H9 (cell line): Measurements from ENCODE around the gene WNT4. TPM values are rescaled to one million over a fixed set of nuclear protein-coding genes. Genes with fewer than 3 reads are reported as not detected.

Source experiments
- DNase-seq: peaks from one replicate; pipeline ENCODE4 v3.0.0-alpha.2; 2017
- H2AFZ ChIP-seq: one replicate; pipeline ENCODE4 v1.6.1; 2013; ENCODE audit warnings: mild to moderate bottlenecking, low read length, control low read depth, moderate library complexity
- H2AK5ac ChIP-seq: 2 replicates; pipeline ENCODE4 v1.6.1; 2013; ENCODE audit warnings: low read length, control low read depth, mixed read lengths; ENCODE audit not compliant: insufficient read length
- H2BK120ac ChIP-seq: one replicate; pipeline ENCODE4 v1.6.1; 2013; ENCODE audit warnings: low read depth, mild to moderate bottlenecking, low read length, control low read depth, inconsistent platforms; ENCODE audit not compliant: poor library complexity, severe bottlenecking
- H2BK12ac ChIP-seq: 2 replicates; pipeline ENCODE4 v1.6.1; 2013; ENCODE audit warnings: low read length, control low read depth, mixed read lengths, low read depth; ENCODE audit not compliant: insufficient read length
- H2BK15ac ChIP-seq: 2 replicates; pipeline ENCODE4 v1.6.1; 2013; ENCODE audit warnings: low read depth, low read length, control low read depth
- H2BK20ac ChIP-seq: one replicate; pipeline ENCODE4 v1.6.1; 2013; ENCODE audit warnings: low read depth, mild to moderate bottlenecking, low read length, control low read depth, inconsistent platforms; ENCODE audit not compliant: poor library complexity, severe bottlenecking
- H2BK5ac ChIP-seq: 2 replicates; pipeline ENCODE4 v1.6.1; 2013; ENCODE audit warnings: low read length, control low read depth, mixed read lengths; ENCODE audit not compliant: insufficient read length
- H3K14ac ChIP-seq: 2 replicates; pipeline ENCODE4 v1.6.1; 2013; ENCODE audit warnings: low read length, control low read depth; ENCODE audit not compliant: insufficient read depth
- H3K18ac ChIP-seq: 2 replicates; pipeline ENCODE4 v1.6.1; 2013; ENCODE audit warnings: low read depth, mild to moderate bottlenecking, mixed read lengths, low read length, control low read depth; ENCODE audit not compliant: insufficient read length
- H3K23ac ChIP-seq: 2 replicates; pipeline ENCODE4 v1.6.1; 2013; ENCODE audit warnings: low read length, control low read depth, mixed read lengths, low read depth; ENCODE audit not compliant: insufficient read length
- H3K23me2 ChIP-seq: 2 replicates; pipeline ENCODE4 v1.6.1; 2013; ENCODE audit warnings: low read depth, mild to moderate bottlenecking, mixed read lengths, low read length, control low read depth; ENCODE audit not compliant: insufficient read length, poor library complexity, severe bottlenecking
- H3K27ac ChIP-seq: 2 replicates; pipeline ENCODE4 v1.5.1; 2013; ENCODE audit warnings: low read length, control low read depth, mixed read lengths, low read depth; ENCODE audit not compliant: insufficient read length
- H3K27me3 ChIP-seq: 2 replicates; pipeline ENCODE4 v1.6.1; 2013; ENCODE audit warnings: low read length, control low read depth, inconsistent platforms; ENCODE audit not compliant: insufficient read depth
- H3K4ac ChIP-seq: 2 replicates; pipeline ENCODE4 v1.6.1; 2013; ENCODE audit warnings: low read depth, mild to moderate bottlenecking, control low read depth, inconsistent platforms, low read length, moderate library complexity
- H3K4me1 ChIP-seq: 2 replicates; pipeline ENCODE4 v1.6.1; 2013; ENCODE audit warnings: low read length, control low read depth, inconsistent platforms; ENCODE audit not compliant: insufficient read depth
- H3K4me2 ChIP-seq: 2 replicates; pipeline ENCODE4 v1.6.1; 2013; ENCODE audit warnings: low read length, control low read depth, mixed read lengths; ENCODE audit not compliant: insufficient read length, insufficient read depth
- H3K56ac ChIP-seq: 2 replicates; pipeline ENCODE4 v1.6.1; 2013; ENCODE audit warnings: low read depth, mild to moderate bottlenecking, mixed read lengths, low read length, control low read depth; ENCODE audit not compliant: insufficient read length
- H3K79me1 ChIP-seq: 2 replicates; pipeline ENCODE4 v1.6.1; 2013; ENCODE audit warnings: low read depth, mild to moderate bottlenecking, moderate library complexity, low read length, control low read depth, inconsistent platforms; ENCODE audit not compliant: insufficient read depth, poor library complexity, severe bottlenecking
- H3K79me2 ChIP-seq: 2 replicates; pipeline ENCODE4 v1.6.1; 2013; ENCODE audit warnings: low read length, control low read depth, inconsistent platforms; ENCODE audit not compliant: insufficient read depth
- H3K9ac ChIP-seq: 2 replicates; pipeline ENCODE4 v1.6.1; 2013; ENCODE audit warnings: low read length, control low read depth, mixed read lengths; ENCODE audit not compliant: insufficient read length; ENCODE audit errors: extremely low read depth
- H3K9me3 ChIP-seq: one replicate; pipeline ENCODE4 v1.6.1; 2013; ENCODE audit warnings: low read depth, low read length, inconsistent platforms; ENCODE audit not compliant: control insufficient read depth
- H3T11ph ChIP-seq: one replicate; pipeline ENCODE4 v1.6.1; 2013; ENCODE audit warnings: mild to moderate bottlenecking, low read length, control low read depth, inconsistent platforms
- H4K20me1 ChIP-seq: one replicate; pipeline ENCODE4 v1.6.1; 2013; ENCODE audit not compliant: control insufficient read depth, insufficient read length, insufficient read depth
- H4K5ac ChIP-seq: 2 replicates; pipeline ENCODE4 v1.6.1; 2013; ENCODE audit warnings: low read depth, mild to moderate bottlenecking, mixed read lengths, low read length, control low read depth; ENCODE audit not compliant: insufficient read length
- H4K8ac ChIP-seq: replicated peaks from 2 replicates; pipeline ENCODE4 v1.6.1; 2013; ENCODE audit warnings: low read length, control low read depth, mixed read lengths, low read depth; ENCODE audit not compliant: insufficient read length
- H4K91ac ChIP-seq: 2 replicates; pipeline ENCODE4 v1.6.1; 2013; ENCODE audit warnings: low read depth, mild to moderate bottlenecking, moderate library complexity, mixed read lengths, low read length, control low read depth; ENCODE audit not compliant: insufficient read length
- H3K27ac Mint-ChIP-seq, 3 experiments: 2 replicates in 2 of 3; 3 replicates in 1 of 3; pipeline ENCODE4 v1.8.0; 2020 to 2021; ENCODE audit warnings: mixed read lengths in 3 of 3, mild to moderate bottlenecking in 1 of 3, moderate library complexity in 1 of 3
- H3K27me3 Mint-ChIP-seq: 2 replicates; pipeline ENCODE4 v1.8.0; 2021; ENCODE audit warnings: low read depth, mild to moderate bottlenecking, moderate library complexity, mixed read lengths
- H3K36me3 Mint-ChIP-seq, 3 experiments: 2 replicates in 2 of 3; 3 replicates in 1 of 3; pipeline ENCODE4 v1.8.0; 2020 to 2021; ENCODE audit warnings: low read depth in 3 of 3, mixed read lengths in 3 of 3; ENCODE audit not compliant: insufficient read depth in 1 of 3
- H3K4me1 Mint-ChIP-seq, 2 experiments: 2 replicates each; pipeline ENCODE4 v1.8.0; 2020; ENCODE audit warnings: mixed read lengths in 2 of 2
- H3K4me3 Mint-ChIP-seq, 2 experiments: 2 replicates in 1 of 2; 3 replicates in 1 of 2; pipeline ENCODE4 v1.8.0; 2020 to 2021; ENCODE audit warnings: mild to moderate bottlenecking in 2 of 2, mixed read lengths in 2 of 2, moderate library complexity in 1 of 2
- H3K9me3 Mint-ChIP-seq, 2 experiments: 2 replicates in 1 of 2; 3 replicates in 1 of 2; pipeline ENCODE4 v1.8.0; 2020; ENCODE audit warnings: mild to moderate bottlenecking in 2 of 2, mixed read lengths in 2 of 2, moderate library complexity in 1 of 2
- CTCF ChIP-seq: fragments of 200-600 bp; sonication (generic); conservative IDR thresholded peaks from 3 replicates; pipeline ENCODE4 v1.8.0; 2021; ENCODE audit warnings: antibody characterized with exemption, mild to moderate bottlenecking
- WGBS: extraction: QIAGEN DNeasy Blood & Tissue Kit; methylation state at CpG from one replicate; pipeline ENCODE4 v1.1.7; 2013; ENCODE audit warnings: missing lambda C conversion rate, low lambda C conversion rate, mixed read lengths; ENCODE audit not compliant: insufficient read length; ENCODE audit errors: extremely low coverage; 5-methylcytosine and 5-hydroxymethylcytosine counted together
- total RNA-seq: library from RNA; stranded (reverse); gene quantifications from 2 replicates; pipeline ENCODE4 v1.2.1, GENCODE V29; 2021

Gene WNT4
- total RNA-seq, 1 experiment from 2014 or later, result 1.4 TPM

- H2BK20ac ChIP-seq, result no peak overlapping the region
- peaks cover 6% of the 10 kb centered on the region for H3K79me1 ChIP-seq
- H3K4me2 ChIP-seq, result no peak overlapping the region
- Mint-ChIP-seq H3K4me3 (no peak overlapping the region), H3K27ac (no peak overlapping the region), H3K4me1 (peaks cover 11 to 14% of the 10 kb centered on the region in 2 experiments), H3K27me3 (no peaks in the 10 kb centered on the region), H3K36me3 (peaks cover 0 to 9% (median 3%) of the 10 kb centered on the region in 3 experiments; a peak in 6 of 7 replicates), H3K9me3 (no peaks in the 10 kb centered on the region)
- H2AFZ ChIP-seq, result no peak overlapping the region
- TF ChIP-seq CTCF, result peak; percentile 82
- no peak overlapping the region for H2BK5ac ChIP-seq
- DNase-seq, result no peak
- H3K18ac ChIP-seq, result no peak overlapping the region
- H4K91ac ChIP-seq, result no peak overlapping the region
- no peak overlapping the region for H3K9ac ChIP-seq
- H3K14ac ChIP-seq, result no peak overlapping the region
- H3T11ph ChIP-seq, result no peak overlapping the region
- H3K23ac ChIP-seq, result no peak overlapping the region
- H3K4ac ChIP-seq, result no peak overlapping the region
- no peaks in the 10 kb centered on the region for H4K20me1 ChIP-seq
- H4K5ac ChIP-seq, result no peak overlapping the region
- no peak overlapping the region for H2BK15ac ChIP-seq
- no peak overlapping the region for H2BK120ac ChIP-seq
- no peak overlapping the region for H2AK5ac ChIP-seq
- no peak overlapping the region for H3K27ac ChIP-seq
- H3K9me3 ChIP-seq, result no peaks in the 10 kb centered on the region
- no peaks in the 10 kb centered on the region for H3K23me2 ChIP-seq
- no peak overlapping the region for H2BK12ac ChIP-seq
- H3K27me3 ChIP-seq, result no peaks in the 10 kb centered on the region
- no CpG with 5 or more reads among the region's 5 CpGs for WGBS
- H3K4me1 ChIP-seq, result no peaks in the 10 kb centered on the region
- no peaks in the 10 kb centered on the region for H3K79me2 ChIP-seq
- H3K56ac ChIP-seq, result no peak overlapping the region
- no peak overlapping the region for H4K8ac ChIP-seq
Observed at GRCh38 chr1:22105611-22106207, 37.2 kb downstream of the WNT4 start.
